Measurements from ENCODE around the gene TSHZ3. TPM values are rescaled to one million over a fixed set of nuclear protein-coding genes. Genes with fewer than 3 reads are reported as not detected.

TSHZ3 gene
- total RNA-seq, result 16.5 TPM

GRCh38 chr19:31349160-31349881, at the start of gene TSHZ3:
Gene TSHZ3, minus strand, starts transcription at chr19:31349436. Its CDS starts 217 bp downstream, at chr19:31349219.
- peak; percentile 66 for DNase-seq (ENCODE audit: low spot score)

GRCh38 chr19:31397308-31397707, 48.1 kb upstream of the TSHZ3 start:
- no peak for DNase-seq (ENCODE audit: low spot score)

GRCh38 chr19:31392464-31392863, 43.2 kb upstream of the TSHZ3 start:
- no peak for DNase-seq (ENCODE audit: low spot score)

GRCh38 chr19:31391518-31391917, 42.3 kb upstream of the TSHZ3 start:
- DNase-seq (ENCODE audit: low spot score), result no peak

GRCh38 chr19:31390711-31391110, 41.5 kb upstream of the TSHZ3 start:
- DNase-seq (ENCODE audit: low spot score), result no peak

- no peak for DNase-seq (ENCODE audit: low spot score)
Observed at GRCh38 chr19:31389874-31390273, 40.6 kb upstream of the TSHZ3 start.

- no peak for DNase-seq (ENCODE audit: low spot score)
Observed at GRCh38 chr19:31387717-31388301, 38.6 kb upstream of the TSHZ3 start.

- no peak for DNase-seq (ENCODE audit: low spot score)
Observed at GRCh38 chr19:31386806-31387205, 37.6 kb upstream of the TSHZ3 start.

- DNase-seq (ENCODE audit: low spot score), result no peak
Observed at GRCh38 chr19:31385744-31386143, 36.5 kb upstream of the TSHZ3 start.

GRCh38 chr19:31383553-31383952, 34.3 kb upstream of the TSHZ3 start:
- no peak for DNase-seq (ENCODE audit: low spot score)

- DNase-seq (ENCODE audit: low spot score), result no peak
Observed at GRCh38 chr19:31380854-31381253, 31.6 kb upstream of the TSHZ3 start.

GRCh38 chr19:31378404-31378803, 29.2 kb upstream of the TSHZ3 start:
- DNase-seq (ENCODE audit: low spot score), result peak; percentile 61

- DNase-seq (ENCODE audit: low spot score), result no peak
Observed at GRCh38 chr19:31377736-31378135, 28.5 kb upstream of the TSHZ3 start.

GRCh38 chr19:31372246-31372781, 23.1 kb upstream of the TSHZ3 start:
- no peak for DNase-seq (ENCODE audit: low spot score)

GRCh38 chr19:31370216-31370615, 21.0 kb upstream of the TSHZ3 start:
- no peak for DNase-seq (ENCODE audit: low spot score)

- no peak for DNase-seq (ENCODE audit: low spot score)
Observed at GRCh38 chr19:31364963-31365362, 15.7 kb upstream of the TSHZ3 start.

GRCh38 chr19:31361728-31362127, 12.5 kb upstream of the TSHZ3 start:
- DNase-seq (ENCODE audit: low spot score), result no peak

- no peak for DNase-seq (ENCODE audit: low spot score)
Observed at GRCh38 chr19:31357315-31357673, 8.1 kb upstream of the TSHZ3 start.

- no peak for DNase-seq (ENCODE audit: low spot score)
Observed at GRCh38 chr19:31356587-31357314, 7.5 kb upstream of the TSHZ3 start.

GRCh38 chr19:31355665-31356289, 6.5 kb upstream of the TSHZ3 start:
- DNase-seq (ENCODE audit: low spot score), result no peak

GRCh38 chr19:31354799-31355664, 5.8 kb upstream of the TSHZ3 start:
- DNase-seq (ENCODE audit: low spot score), result no peak
